GM12892 (cell line): ENCODE results near the gene FNDC5.

Experiments
- POLR2A ChIP-seq: IDR thresholded peaks from 2 replicates; pipeline ENCODE4 v1.6.1; 2011; ENCODE audit warnings: low read depth, low read length, control low read depth
- POLR2AphosphoS5 ChIP-seq: IDR thresholded peaks from 2 replicates; pipeline ENCODE4 v1.6.1; 2011; ENCODE audit warnings: low read depth, low read length, control low read depth

DNA sequence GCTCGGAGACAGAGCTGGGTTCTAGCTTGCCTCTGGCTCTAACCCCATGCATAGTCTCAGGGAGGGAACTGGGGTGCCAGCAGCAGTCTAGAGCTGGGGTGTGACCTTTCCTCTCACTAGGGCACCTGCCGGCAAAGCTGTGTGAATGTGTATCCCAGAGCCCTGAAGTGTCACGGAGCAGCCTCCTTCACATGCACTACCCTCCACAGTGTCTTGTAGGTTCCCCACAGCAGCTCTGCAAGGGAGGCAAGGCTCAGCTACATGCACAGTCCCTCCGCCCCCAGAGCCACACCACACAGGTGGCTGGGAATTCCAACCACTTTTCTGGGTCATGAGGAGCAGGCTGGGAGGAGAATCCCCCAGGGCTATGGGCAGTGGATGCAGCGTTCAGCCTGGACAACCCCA, 7.9 kb upstream of the FNDC5 start:
- TF ChIP-seq POLR2A (no peak), POLR2AphosphoS5 (no peak)
